Measurements from ENCODE around the gene GORASP1.
A peak's percentile ranks its signal among the peaks of the same experiment; 100 is the strongest.

The GORASP1 gene

GRCh38 chr3:39150803-39151631, 43.6 kb upstream of the GORASP1 start (continued):
- peak; percentile 72 for TF ChIP-seq PRDM1 (tag by site-specific recombination; IDR thresholded peaks at IDR 0.05)
- TF ChIP-seq ZNF660 (tag by site-specific recombination; IDR thresholded peaks at IDR 0.05) = peak; percentile 47; the same call in 1 of the 2 replicates
- TF ChIP-seq ZNF473 (tag by site-specific recombination; IDR thresholded peaks at IDR 0.05) = no peak
- no peak for TF ChIP-seq SETDB1 (IDR thresholded peaks at IDR 0.05; ENCODE audit: insufficient read length, low read length)
- TF ChIP-seq, protein P1, sequence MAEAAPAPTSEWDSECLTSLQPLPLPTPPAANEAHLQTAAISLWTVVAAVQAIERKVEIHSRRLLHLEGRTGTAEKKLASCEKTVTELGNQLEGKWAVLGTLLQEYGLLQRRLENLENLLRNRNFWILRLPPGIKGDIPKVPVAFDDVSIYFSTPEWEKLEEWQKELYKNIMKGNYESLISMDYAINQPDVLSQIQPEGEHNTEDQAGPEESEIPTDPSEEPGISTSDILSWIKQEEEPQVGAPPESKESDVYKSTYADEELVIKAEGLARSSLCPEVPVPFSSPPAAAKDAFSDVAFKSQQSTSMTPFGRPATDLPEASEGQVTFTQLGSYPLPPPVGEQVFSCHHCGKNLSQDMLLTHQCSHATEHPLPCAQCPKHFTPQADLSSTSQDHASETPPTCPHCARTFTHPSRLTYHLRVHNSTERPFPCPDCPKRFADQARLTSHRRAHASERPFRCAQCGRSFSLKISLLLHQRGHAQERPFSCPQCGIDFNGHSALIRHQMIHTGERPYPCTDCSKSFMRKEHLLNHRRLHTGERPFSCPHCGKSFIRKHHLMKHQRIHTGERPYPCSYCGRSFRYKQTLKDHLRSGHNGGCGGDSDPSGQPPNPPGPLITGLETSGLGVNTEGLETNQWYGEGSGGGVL (tag by site-specific recombination; IDR thresholded peaks at IDR 0.05) = peak; percentile 78
- TF ChIP-seq MYNN (tag by site-specific recombination; IDR thresholded peaks at IDR 0.05; ENCODE audit: borderline replicate concordance) = no peak
- TF ChIP-seq GLIS1 (tag by site-specific recombination; IDR thresholded peaks at IDR 0.05) = no peak; the same call in 1 of the 2 replicates
- no peak for TF ChIP-seq ZBTB8A (tag by site-specific recombination; IDR thresholded peaks at IDR 0.05)
- TF ChIP-seq ZFP69B (tag by site-specific recombination; IDR thresholded peaks at IDR 0.05) = no peak
- TF ChIP-seq SP2 (tag by site-specific recombination; IDR thresholded peaks at IDR 0.05) = 0 out of 2 replicates have a peak, but pooled peaks have one; percentile 3
- TF ChIP-seq REST (tag by site-specific recombination; IDR thresholded peaks at IDR 0.05) = no peak
- TF ChIP-seq PBX3 (CRISPR knock-in tag; IDR thresholded peaks at IDR 0.05) = no peak
- TF ChIP-seq ZBTB21 (tag by site-specific recombination; IDR thresholded peaks at IDR 0.05) = no peak
- no peak for TF ChIP-seq ZNF404 (tag by site-specific recombination; IDR thresholded peaks at IDR 0.05)
- TF ChIP-seq ZNF280C (tag by site-specific recombination; IDR thresholded peaks at IDR 0.05) = no peak
- TF ChIP-seq ZNF18 (tag by site-specific recombination; IDR thresholded peaks at IDR 0.05) = no peak
- TF ChIP-seq ZNF221 (tag by site-specific recombination; IDR thresholded peaks at IDR 0.05; ENCODE audit: borderline replicate concordance) = no peak
- TF ChIP-seq ZNF768 (tag by site-specific recombination; IDR thresholded peaks at IDR 0.05) = no peak
- no peak for TF ChIP-seq ZNF391 (tag by site-specific recombination; IDR thresholded peaks at IDR 0.05; ENCODE audit: borderline replicate concordance, low read depth)
- no peak for TF ChIP-seq GLI2 (tag by site-specific recombination; IDR thresholded peaks at IDR 0.05; ENCODE audit: borderline replicate concordance, low read depth)
- no peak for TF ChIP-seq ZNF311 (tag by site-specific recombination; IDR thresholded peaks at IDR 0.05; ENCODE audit: borderline replicate concordance)
- no peak for TF ChIP-seq ZNF513 (tag by site-specific recombination; IDR thresholded peaks at IDR 0.05)
- peak; percentile 60 for TF ChIP-seq ZNF335 (tag by site-specific recombination; conservative IDR thresholded peaks at IDR 0.05)
- TF ChIP-seq ZNF223 (tag by site-specific recombination; IDR thresholded peaks at IDR 0.05) = no peak
- TF ChIP-seq, protein P2, sequence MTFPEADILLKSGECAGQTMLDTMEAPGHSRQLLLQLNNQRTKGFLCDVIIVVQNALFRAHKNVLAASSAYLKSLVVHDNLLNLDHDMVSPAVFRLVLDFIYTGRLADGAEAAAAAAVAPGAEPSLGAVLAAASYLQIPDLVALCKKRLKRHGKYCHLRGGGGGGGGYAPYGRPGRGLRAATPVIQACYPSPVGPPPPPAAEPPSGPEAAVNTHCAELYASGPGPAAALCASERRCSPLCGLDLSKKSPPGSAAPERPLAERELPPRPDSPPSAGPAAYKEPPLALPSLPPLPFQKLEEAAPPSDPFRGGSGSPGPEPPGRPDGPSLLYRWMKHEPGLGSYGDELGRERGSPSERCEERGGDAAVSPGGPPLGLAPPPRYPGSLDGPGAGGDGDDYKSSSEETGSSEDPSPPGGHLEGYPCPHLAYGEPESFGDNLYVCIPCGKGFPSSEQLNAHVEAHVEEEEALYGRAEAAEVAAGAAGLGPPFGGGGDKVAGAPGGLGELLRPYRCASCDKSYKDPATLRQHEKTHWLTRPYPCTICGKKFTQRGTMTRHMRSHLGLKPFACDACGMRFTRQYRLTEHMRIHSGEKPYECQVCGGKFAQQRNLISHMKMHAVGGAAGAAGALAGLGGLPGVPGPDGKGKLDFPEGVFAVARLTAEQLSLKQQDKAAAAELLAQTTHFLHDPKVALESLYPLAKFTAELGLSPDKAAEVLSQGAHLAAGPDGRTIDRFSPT (tag by site-specific recombination; IDR thresholded peaks at IDR 0.05) = peak; percentile 80
